Measurements from ENCODE around the gene SPINK8.
A peak's percentile ranks its signal among the peaks of the same experiment; 100 is the strongest.
"Not testable (repeated sequence)": the region's sequence is repeated elsewhere in the genome, so short reads cannot be mapped to it uniquely, and the experiment has no call there.

The SPINK8 gene

GRCh38 chr3:48333346-48334245 is at the start of gene SPINK8:
TSS of gene SPINK8 (minus strand) at chr3:48333661. CDS start at chr3:48328341, 5,320 bp downstream.
- not testable (repeated sequence) for DNase-seq

DNA sequence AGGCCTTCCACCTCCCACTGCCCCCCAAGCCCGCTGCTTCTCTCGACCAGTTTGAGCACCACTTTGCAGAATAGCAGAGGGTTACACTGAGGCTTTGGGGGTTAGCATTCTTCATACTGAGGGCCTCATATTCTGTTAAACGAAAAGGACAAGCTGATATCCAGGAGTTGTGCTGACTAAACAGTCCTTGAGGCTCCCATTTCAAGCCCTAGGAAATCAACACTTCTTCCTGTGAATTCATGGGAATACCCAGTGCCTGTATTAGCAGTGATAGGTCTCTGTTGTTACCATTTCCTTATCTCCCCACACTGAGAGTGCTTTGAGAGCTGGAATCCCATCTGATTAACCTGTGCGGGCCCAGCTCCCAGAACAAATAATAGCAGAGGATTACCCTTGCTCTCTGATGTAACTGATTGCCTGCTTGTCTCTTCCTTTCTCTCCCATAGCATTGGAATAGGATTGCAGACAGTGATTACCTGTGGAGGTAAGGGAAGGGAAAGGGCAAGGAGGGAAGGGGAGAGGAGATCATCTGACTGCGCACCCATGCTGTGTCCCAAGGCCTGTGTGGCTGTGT is 39.5 kb upstream of the SPINK8 start:
- DNase-seq: no peak

DNA sequence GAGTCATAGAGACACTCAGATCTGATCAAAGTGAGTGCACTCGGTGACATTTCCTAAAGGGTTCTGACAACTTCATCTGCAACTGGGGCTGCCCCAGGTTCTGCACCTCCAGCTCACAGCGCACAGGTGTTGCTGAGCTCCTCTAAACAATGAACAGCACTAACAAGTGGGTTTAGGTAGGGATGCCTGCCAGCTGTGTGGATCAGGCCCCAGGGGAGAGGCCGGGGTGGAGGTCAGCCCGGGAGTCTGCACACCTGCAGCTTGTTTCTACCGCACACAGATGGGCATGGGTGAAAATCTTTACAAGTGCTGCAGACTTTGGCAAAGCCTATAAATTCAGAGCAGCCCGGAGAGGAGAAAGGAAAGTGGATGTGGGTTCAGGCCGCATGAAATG is 38.9 kb upstream of the SPINK8 start:
- no peak for DNase-seq

DNA sequence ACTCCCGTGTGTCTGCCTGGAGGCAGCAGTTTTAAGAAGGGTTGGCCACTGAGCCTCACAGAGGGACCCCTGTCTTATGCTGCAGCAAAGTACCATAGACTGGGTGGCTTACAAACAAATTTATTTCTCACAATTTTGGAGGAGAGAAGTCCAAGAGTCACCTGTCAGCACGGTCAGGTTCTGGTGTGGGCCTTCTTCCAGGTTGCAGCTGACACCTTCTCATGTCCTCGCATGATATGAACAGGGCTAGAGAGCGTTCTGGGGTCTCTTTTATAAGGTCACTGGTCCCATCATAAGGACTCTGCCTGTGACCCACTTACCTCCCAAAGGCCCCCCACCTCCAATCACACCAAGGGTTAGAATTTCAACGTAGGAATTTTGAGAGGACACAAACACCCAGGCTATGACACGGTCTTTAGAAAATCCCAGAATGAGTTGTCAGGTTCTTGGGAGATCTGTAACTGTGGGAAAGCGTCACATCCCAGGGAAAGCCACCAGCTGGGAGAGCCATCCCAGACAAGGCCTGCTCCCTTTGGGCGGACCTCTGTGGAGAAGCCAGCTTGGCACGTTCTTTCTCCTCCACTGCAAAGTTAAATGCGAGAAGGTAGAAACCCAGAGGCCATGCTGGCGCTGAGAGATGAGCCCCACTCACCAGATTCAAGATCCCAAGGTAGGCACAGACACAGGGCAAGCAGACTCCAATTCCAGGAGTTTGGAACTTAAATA is 38.4 kb upstream of the SPINK8 start, which contains the start of gene FBXW12:
TSS of gene FBXW12 (plus strand) at position 569 of the 726 bp plus-strand sequence. CDS start 549 bp downstream, outside the sequence.
- no peak for DNase-seq

DNA sequence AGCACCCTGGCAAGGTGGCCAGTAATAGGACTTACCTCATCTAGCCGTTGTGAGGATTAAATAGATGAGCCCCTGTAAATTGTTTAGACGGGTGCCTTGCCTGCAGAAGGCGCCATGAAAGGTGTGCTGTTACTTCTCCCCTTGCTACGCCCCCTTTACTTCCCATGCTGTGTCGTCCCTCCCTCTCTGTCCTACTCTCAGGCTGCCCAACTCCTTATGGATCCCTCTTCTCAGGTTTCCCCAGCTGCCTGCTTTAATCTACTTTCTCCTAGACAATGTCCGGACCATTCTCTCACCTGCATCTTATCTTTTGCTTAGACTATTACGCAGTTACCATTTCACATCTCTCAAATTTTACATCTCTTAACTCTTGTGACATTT is 36.9 kb upstream of the SPINK8 start:
- no peak for DNase-seq

DNA sequence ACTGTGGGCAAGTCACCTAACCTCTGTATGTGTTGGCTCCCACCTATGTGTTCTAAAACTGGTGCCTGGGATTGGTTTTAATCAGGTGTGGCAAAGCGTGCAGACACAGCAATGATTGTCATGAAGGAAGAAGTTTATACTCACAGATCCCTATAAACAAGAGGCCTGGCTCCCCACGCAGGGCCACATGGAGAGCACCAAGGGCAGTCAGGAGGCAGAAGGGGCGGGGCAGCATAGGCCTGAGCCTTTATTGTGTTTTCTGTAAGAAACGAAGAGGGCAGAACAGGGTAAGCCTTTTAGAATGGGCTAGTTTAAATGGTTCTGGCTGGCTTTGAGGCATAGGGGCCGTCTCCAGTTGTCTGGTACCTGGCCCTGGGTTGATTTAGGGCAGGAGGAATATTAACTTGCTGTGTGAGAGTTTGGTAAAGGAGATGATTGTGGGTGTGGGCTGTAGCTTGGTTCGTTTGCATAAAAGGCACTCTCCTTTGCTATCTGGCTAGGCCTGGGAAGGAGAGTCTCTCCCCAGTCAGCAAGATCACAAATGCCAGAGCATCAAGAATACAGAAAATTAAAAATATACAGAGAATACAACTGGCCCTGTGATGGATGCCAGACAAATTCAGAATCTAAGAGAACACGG is 36.4 kb upstream of the SPINK8 start:
- no peak for DNase-seq

DNA sequence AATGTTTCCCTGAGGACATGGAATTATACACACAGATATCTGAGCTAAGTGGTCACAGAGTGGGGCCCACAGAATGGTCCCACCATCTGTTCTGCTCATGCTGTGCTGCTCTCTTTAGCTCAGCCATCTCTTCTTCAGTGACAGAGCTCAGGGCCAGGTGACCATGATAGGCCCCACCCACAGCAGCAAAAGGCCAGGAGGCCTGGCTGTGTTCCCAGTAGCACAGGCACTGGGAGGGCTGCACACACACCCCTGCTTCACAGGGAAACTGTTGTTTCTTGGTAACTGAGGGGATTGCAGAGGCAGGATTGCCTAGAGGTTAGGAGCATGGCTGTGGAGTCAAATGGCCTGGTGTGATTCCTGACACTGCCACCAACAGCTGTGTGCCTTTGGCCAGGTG is 33.7 kb upstream of the SPINK8 start:
- DNase-seq: peak in 1 of 2 experiments; percentile 15

DNA sequence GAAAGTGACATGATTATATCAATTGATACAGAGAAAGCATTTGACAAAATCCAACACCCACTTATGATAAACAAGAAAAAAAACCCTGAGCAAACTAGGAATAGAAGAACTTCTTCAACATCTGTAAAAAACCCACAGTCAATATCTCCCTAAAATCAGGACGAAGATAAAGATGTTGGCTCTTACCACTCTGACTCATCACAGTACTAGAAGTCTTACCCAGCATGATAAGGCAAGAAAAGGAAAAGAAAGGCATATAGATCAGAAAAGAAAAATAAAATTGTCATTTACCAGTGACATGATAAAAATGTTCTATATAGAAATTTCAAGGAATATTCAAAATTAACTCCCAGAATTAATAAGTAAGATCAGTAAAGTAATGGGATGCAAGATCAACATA is 31.4 kb upstream of the SPINK8 start:
- no peak for DNase-seq

DNA sequence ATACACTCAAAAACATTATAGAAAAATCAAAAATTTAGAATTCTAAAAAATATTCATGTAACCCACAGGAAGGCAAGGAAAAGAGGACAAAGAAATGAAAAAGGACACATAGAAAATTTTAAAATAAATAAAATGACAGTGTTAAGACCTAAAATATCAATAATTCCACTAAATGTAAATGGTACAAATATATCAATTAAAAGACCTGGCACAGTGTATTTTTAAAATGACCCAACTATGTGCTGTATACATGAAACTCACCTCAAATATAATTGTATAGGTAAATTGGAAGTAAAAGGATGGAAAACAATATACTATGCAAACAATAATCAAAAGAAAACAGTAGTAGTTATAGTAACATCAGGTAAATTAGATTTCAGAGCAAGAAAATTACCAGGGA is 28.5 kb upstream of the SPINK8 start:
- no peak for DNase-seq

DNA sequence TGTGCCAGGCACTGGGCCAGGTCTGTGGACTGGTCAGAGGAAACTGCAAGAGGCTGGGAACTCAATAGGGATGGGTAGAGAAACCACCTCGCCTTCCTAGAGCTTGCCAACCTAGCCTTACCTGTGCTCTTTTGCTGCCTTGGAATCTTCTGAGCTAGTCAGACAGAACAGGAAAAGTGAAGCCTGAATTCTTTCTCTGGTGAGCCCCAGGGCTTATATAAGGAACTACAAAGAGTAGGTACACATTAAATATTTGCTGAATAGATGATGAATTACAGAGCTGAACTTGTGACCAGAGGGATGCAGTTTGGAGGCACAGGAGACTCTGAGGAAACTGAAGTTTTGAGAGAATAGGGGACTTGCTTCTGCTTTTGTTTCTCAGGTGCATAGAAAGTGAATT is 23.0 kb upstream of the SPINK8 start:
- DNase-seq: no peak

GRCh38 chr3:48353987-48354386 is 20.5 kb upstream of the SPINK8 start:
- no peak for DNase-seq

- no peak for DNase-seq
Measured at GRCh38 chr3:48352546-48352945, 19.1 kb upstream of the SPINK8 start.

GRCh38 chr3:48347500-48347899 is 14.0 kb upstream of the SPINK8 start:
- DNase-seq: no peak

GRCh38 chr3:48345946-48346572 is 12.6 kb upstream of the SPINK8 start:
- DNase-seq: no peak

- no peak for DNase-seq
Measured at GRCh38 chr3:48344867-48345507, 11.5 kb upstream of the SPINK8 start.

GRCh38 chr3:48343432-48343831 is 10.0 kb upstream of the SPINK8 start:
- DNase-seq: no peak

- no peak for DNase-seq
Measured at GRCh38 chr3:48338635-48339034, 5.2 kb upstream of the SPINK8 start.

GRCh38 chr3:48337536-48337935 is 4.1 kb upstream of the SPINK8 start:
- not testable (repeated sequence) for DNase-seq

DNA sequence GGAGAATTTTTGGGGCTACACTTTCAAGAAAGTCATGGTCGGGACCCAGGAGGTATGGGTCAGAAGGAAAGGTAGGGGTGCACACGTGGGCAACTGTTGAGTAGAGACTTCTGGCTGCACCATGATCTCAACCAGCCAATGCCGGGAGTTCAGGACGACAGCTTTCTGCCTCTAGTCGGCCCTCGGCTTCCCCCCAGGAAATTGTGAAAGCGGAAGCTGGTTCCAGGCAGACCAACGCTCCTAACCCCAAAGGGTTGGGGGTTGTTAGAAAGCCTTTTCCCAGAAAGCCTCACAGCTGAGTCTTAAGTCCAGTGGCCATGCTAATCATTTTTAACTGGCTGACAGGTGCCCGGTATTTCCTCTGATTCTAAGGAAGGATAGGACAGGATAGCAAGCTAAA is 1.8 kb upstream of the SPINK8 start:
- DNase-seq: not testable (repeated sequence)

- DNase-seq: no peak
Measured at GRCh38 chr3:48334605-48335004, 1.1 kb upstream of the SPINK8 start.

DNA sequence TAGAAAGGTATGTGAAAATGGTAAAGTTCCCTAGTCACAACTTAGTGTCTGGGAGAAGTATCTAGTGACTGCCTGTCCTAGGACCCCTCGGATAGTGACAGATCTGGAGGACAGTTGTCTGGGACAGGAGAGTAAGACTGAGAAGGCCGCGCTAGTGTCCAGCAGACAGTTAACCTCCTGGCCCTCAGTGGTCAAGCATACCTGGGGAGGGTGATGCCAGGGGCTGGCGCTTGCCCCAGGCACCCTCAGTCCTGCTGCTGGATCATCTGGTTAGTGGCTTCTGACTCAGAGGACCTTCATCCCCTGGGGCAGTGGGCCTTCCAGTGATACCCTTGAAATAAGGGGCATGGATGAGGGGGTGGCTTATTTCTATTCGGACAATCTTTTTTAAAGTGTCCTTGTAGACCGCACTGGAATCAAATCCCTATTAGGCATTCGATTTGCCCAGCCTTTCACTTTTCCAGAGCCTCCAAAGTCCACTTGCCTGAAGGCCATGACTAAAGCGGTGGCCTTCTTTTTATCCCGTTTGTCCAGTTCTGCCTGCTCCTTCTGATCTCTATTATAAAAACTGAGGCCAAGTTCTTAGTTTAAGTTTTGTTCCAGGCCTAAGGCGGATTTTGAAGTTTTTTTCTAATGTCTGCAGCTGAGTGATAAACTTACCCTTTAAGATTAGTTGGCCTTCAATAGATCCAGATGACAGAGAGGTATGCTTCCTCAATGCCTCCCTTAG is 1.6 kb downstream of the SPINK8 start:
- not testable (repeated sequence) for DNase-seq
